ENCODE measurements around the gene C5orf58.
A peak's percentile ranks its signal among the peaks of the same experiment; 100 is the strongest.
"Not testable (repeated sequence)": the region's sequence is repeated elsewhere in the genome, so short reads cannot be mapped to it uniquely, and the experiment has no call there.

Gene C5orf58

DNA sequence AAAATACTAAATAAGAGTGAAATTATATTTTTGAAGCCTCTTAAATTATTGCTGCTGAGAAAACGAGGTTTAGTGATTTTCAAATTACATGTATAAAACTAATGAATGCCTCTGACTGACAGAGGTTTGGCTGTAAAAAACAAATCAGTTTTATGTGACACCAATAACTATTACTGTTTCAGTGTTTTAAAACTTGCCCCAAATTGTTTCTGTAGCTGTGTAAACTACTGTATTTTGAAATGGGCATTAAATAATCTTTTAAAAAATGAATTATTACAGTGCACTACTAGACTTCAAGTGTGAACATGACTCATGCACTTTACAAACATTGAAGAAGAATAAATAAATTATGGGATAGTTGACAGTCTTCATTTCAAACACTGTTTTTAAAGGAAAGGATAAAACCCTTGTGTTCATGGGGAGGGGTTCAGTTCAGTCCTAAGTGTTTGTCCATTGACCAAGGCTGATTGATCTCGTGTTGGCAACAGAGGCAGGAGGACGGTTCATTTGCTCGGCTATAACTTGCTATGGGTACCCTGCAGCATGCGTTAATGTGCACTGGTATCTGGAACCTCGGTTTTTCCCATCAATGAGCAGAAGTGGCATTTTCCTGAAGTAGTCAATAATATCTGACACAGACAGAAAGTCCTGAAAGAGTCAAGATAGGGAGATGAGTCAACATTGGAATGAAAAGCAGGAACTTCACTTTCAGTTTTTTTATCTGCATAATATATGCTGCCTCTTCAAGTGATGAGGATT lies 15.6 kb downstream of the C5orf58 start (continued):
- TF ChIP-seq, protein P1, sequence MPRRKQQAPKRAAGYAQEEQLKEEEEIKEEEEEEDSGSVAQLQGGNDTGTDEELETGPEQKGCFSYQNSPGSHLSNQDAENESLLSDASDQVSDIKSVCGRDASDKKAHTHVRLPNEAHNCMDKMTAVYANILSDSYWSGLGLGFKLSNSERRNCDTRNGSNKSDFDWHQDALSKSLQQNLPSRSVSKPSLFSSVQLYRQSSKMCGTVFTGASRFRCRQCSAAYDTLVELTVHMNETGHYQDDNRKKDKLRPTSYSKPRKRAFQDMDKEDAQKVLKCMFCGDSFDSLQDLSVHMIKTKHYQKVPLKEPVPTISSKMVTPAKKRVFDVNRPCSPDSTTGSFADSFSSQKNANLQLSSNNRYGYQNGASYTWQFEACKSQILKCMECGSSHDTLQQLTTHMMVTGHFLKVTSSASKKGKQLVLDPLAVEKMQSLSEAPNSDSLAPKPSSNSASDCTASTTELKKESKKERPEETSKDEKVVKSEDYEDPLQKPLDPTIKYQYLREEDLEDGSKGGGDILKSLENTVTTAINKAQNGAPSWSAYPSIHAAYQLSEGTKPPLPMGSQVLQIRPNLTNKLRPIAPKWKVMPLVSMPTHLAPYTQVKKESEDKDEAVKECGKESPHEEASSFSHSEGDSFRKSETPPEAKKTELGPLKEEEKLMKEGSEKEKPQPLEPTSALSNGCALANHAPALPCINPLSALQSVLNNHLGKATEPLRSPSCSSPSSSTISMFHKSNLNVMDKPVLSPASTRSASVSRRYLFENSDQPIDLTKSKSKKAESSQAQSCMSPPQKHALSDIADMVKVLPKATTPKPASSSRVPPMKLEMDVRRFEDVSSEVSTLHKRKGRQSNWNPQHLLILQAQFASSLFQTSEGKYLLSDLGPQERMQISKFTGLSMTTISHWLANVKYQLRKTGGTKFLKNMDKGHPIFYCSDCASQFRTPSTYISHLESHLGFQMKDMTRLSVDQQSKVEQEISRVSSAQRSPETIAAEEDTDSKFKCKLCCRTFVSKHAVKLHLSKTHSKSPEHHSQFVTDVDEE (CRISPR knock-in tag; IDR thresholded peaks at IDR 0.05): no peak
- no peak for TF ChIP-seq ESRRG (CRISPR knock-in tag; IDR thresholded peaks at IDR 0.05)

DNA sequence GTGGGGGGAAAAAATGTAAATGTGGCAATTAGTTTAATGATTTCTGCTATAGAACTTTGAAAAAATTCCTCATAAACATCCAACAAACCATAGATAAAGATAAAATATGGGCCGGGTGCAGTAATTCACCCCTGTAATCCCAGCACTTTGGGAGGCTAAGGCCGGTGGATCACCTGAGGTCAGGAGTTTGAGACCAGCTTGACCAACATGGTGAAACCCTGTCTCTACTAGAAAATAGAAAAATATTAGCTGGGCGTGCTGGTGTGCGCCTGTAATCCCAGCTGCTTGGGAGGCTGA lies 16.1 kb downstream of the C5orf58 start:
- not testable (repeated sequence) for ATAC-seq

DNA sequence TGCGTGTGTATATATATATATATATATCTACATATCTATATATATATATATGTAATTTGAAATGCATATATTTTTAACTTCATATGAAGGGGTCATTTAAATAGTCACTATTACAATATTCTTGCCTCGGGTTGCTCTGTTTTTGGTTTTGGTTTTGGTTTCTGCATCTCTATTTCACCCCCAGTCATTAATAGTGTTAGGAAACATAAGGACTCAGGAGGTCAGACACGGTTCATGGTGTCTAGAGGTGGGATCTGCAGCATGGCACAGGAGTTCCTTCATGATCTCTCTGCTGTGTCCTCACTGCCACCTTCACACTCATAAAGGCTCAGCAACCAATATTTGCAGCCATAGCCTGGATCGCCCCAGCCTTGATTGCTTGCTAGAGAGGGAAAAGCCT lies 16.6 kb downstream of the C5orf58 start:
- no peak for TF ChIP-seq ZFP30 (CRISPR knock-in tag; IDR thresholded peaks at IDR 0.05)
- TF ChIP-seq SNAI2 (CRISPR knock-in tag; IDR thresholded peaks at IDR 0.05): no peak
- TF ChIP-seq GLIS3 (CRISPR knock-in tag; IDR thresholded peaks at IDR 0.05): no peak
- no peak for TF ChIP-seq RARB (CRISPR knock-in tag; IDR thresholded peaks at IDR 0.05)
- no peak for TF ChIP-seq PPARA (CRISPR knock-in tag; IDR thresholded peaks at IDR 0.05; ENCODE audit: borderline replicate concordance)
- no peak for ATAC-seq

DNA sequence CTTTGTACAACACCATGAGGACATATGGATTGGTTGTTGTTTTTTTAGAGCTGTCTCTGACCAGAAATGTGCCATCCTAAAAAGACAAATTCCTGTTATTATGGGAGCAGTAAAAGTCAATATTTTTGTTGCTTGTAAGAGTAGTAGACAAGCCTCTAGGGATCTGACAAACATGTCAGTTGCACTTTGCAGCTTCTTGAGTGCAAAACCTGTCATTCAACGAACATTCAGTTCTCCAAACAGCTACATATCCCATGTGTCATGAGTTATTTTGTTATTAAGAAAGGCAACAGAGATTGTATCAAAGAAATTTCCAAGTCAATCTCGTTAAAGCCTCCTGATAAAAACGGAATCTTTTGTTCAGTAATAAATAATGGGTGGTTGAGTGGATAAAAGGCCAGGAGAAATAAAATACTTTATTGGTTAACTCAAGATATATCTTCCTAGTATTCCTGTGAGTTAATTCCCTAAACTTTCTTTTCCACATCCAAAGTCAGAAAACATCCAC lies 18.1 kb downstream of the C5orf58 start:
- TF ChIP-seq TCF4 (CRISPR knock-in tag; IDR thresholded peaks at IDR 0.05; ENCODE audit: borderline replicate concordance) (peak; percentile 36; the same call in 1 of the 2 replicates), ISL1 (CRISPR knock-in tag; IDR thresholded peaks at IDR 0.05) (peak; percentile 49; the same call in 1 of the 2 replicates), ESRRG (CRISPR knock-in tag; IDR thresholded peaks at IDR 0.05) (no peak), ZNF8 (CRISPR knock-in tag; IDR thresholded peaks at IDR 0.05) (no peak)
- TF ChIP-seq, protein P2, sequence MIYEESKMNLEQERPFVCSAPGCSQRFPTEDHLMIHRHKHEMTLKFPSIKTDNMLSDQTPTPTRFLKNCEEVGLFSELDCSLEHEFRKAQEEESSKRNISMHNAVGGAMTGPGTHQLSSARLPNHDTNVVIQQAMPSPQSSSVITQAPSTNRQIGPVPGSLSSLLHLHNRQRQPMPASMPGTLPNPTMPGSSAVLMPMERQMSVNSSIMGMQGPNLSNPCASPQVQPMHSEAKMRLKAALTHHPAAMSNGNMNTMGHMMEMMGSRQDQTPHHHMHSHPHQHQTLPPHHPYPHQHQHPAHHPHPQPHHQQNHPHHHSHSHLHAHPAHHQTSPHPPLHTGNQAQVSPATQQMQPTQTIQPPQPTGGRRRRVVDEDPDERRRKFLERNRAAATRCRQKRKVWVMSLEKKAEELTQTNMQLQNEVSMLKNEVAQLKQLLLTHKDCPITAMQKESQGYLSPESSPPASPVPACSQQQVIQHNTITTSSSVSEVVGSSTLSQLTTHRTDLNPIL (CRISPR knock-in tag; IDR thresholded peaks at IDR 0.05; ENCODE audit: low read depth): no peak
- TF ChIP-seq, protein P1 (CRISPR knock-in tag; IDR thresholded peaks at IDR 0.05): 0 out of 2 replicates have a peak, but pooled peaks have one; percentile 37
- ATAC-seq: no peak

DNA sequence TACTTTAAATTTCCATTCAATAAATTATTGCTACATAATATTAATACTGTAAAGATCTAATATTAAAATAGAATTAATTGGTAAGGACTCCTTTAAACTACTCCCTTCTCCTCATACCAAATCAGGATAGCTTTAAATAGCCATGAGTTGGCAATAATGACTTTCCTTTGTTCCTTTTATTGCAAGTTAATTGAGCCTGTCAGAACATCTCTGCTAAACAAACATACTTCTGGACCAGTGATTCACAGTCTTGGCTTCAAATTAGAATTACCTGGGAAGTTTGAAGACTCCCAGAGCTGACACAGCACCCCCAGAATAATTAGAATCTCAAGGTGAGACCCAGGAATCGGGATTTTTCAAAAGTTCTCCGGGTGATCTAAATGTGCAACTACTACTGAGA lies 18.7 kb downstream of the C5orf58 start:
- TF ChIP-seq ZNF565 (CRISPR knock-in tag; conservative IDR thresholded peaks at IDR 0.05; ENCODE audit: low read depth): no peak
- no peak for TF ChIP-seq ZNF8 (CRISPR knock-in tag; IDR thresholded peaks at IDR 0.05)
- TF ChIP-seq, protein P2 (CRISPR knock-in tag; IDR thresholded peaks at IDR 0.05; ENCODE audit: low read depth): no peak
- TF ChIP-seq, protein P1 (CRISPR knock-in tag; IDR thresholded peaks at IDR 0.05): no peak
- no peak for TF ChIP-seq ARNTL (CRISPR knock-in tag; IDR thresholded peaks at IDR 0.05; ENCODE audit: borderline replicate concordance, low read depth)
- TF ChIP-seq, protein P3, sequence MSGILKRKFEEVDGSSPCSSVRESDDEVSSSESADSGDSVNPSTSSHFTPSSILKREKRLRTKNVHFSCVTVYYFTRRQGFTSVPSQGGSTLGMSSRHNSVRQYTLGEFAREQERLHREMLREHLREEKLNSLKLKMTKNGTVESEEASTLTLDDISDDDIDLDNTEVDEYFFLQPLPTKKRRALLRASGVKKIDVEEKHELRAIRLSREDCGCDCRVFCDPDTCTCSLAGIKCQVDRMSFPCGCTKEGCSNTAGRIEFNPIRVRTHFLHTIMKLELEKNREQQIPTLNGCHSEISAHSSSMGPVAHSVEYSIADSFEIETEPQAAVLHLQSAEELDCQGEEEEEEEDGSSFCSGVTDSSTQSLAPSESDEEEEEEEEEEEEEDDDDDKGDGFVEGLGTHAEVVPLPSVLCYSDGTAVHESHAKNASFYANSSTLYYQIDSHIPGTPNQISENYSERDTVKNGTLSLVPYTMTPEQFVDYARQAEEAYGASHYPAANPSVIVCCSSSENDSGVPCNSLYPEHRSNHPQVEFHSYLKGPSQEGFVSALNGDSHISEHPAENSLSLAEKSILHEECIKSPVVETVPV (CRISPR knock-in tag; IDR thresholded peaks at IDR 0.05): no peak
- no peak for ATAC-seq
